BE2C (cell line): ENCODE results near the gene PLXNC1.

ENCODE experiments used
- DNase-seq: peaks from one replicate; pipeline ENCODE4 v3.0.0-alpha.2; 2020
- H3K27me3 ChIP-seq: fragments of 250-450 bp; sonication (Bioruptor Pico); 2 replicates; pipeline ENCODE4 v1.5.1; 2020; ENCODE audit warnings: mild to moderate bottlenecking
- H3K36me3 ChIP-seq: fragments of 250-450 bp; sonication (Bioruptor Pico); 2 replicates; pipeline ENCODE4 v1.5.1; 2020; ENCODE audit warnings: mild to moderate bottlenecking
- H3K4me1 ChIP-seq: fragments of 250-450 bp; sonication (Bioruptor Pico); 2 replicates; pipeline ENCODE4 v1.5.1; 2020
- H3K4me3 ChIP-seq: 2 replicates; pipeline ENCODE4 v1.5.1; 2011; ENCODE audit warnings: low read depth, low read length
- H3K9me3 ChIP-seq: fragments of 250-450 bp; sonication (Bioruptor Pico); 2 replicates; pipeline ENCODE4 v1.5.1; 2020
- CTCF ChIP-seq: IDR thresholded peaks from 2 replicates; pipeline ENCODE4 v1.5.1; 2012; ENCODE audit warnings: mild to moderate bottlenecking, low read depth, low read length

The PLXNC1 gene

GRCh38 chr12:94157181-94157580 lies 8.8 kb downstream of the PLXNC1 start:
- Histone ChIP-seq H3K4me3 (no peak overlapping the region), H3K27me3 (peaks cover 16% of the 10 kb centered on the region), H3K4me1 (no peaks in the 10 kb centered on the region), H3K36me3 (no peaks in the 10 kb centered on the region), H3K9me3 (no peaks in the 10 kb centered on the region)
- no peak for DNase-seq
- TF ChIP-seq CTCF, result no peak

- no peak overlapping the region for H3K4me3 ChIP-seq
- DNase-seq, result no peak
- TF ChIP-seq CTCF, result no peak
- H3K9me3 ChIP-seq, result no peaks in the 10 kb centered on the region
- peaks cover 9% of the 10 kb centered on the region; the same call in 1 of the 2 replicates for H3K27me3 ChIP-seq
- H3K4me1 ChIP-seq, result no peaks in the 10 kb centered on the region
- H3K36me3 ChIP-seq, result no peaks in the 10 kb centered on the region
These were observed 9.6 kb downstream of the PLXNC1 start for GRCh38 chr12:94157981-94158411.

- Histone ChIP-seq H3K4me1 (no peaks in the 10 kb centered on the region), H3K27me3 (peaks cover 8% of the 10 kb centered on the region; the same call in 1 of the 2 replicates), H3K4me3 (no peak overlapping the region), H3K36me3 (no peaks in the 10 kb centered on the region), H3K9me3 (no peaks in the 10 kb centered on the region)
- DNase-seq, result no peak
- no peak for TF ChIP-seq CTCF
These were observed 10.3 kb downstream of the PLXNC1 start for GRCh38 chr12:94158666-94159065.

- Histone ChIP-seq H3K4me3 (no peak overlapping the region), H3K27me3 (peaks cover 5% of the 10 kb centered on the region; the same call in 1 of the 2 replicates), H3K9me3 (no peaks in the 10 kb centered on the region), H3K4me1 (no peaks in the 10 kb centered on the region), H3K36me3 (no peaks in the 10 kb centered on the region)
- DNase-seq, result no peak
- TF ChIP-seq CTCF, result no peak
These were observed 13.7 kb downstream of the PLXNC1 start for GRCh38 chr12:94162108-94162507.

GRCh38 chr12:94163850-94164249 lies 15.5 kb downstream of the PLXNC1 start:
- H3K9me3 ChIP-seq, result no peaks in the 10 kb centered on the region
- H3K4me1 ChIP-seq, result no peaks in the 10 kb centered on the region
- no peak for DNase-seq
- H3K27me3 ChIP-seq, result peaks cover 4% of the 10 kb centered on the region; the same call in 1 of the 2 replicates
- no peak overlapping the region for H3K4me3 ChIP-seq
- no peaks in the 10 kb centered on the region for H3K36me3 ChIP-seq
- no peak for TF ChIP-seq CTCF

- TF ChIP-seq CTCF, result no peak
- DNase-seq, result no peak
- Histone ChIP-seq H3K27me3 (peaks cover 4% of the 10 kb centered on the region; the same call in 1 of the 2 replicates), H3K9me3 (no peaks in the 10 kb centered on the region), H3K36me3 (no peaks in the 10 kb centered on the region), H3K4me1 (no peaks in the 10 kb centered on the region), H3K4me3 (no peak overlapping the region)
These were observed 16.8 kb downstream of the PLXNC1 start for GRCh38 chr12:94165138-94165537.
